Ascending aorta (tissue), 2 donors: ENCODE results near the gene XK. TPM values are rescaled to one million over a fixed set of nuclear protein-coding genes. Genes with fewer than 3 reads are reported as not detected.

Experiments
- DNase-seq, 2 donors: peaks; one replicate each; pipeline ENCODE4 v3.0.0-alpha.2; 2019; ENCODE audit warnings: low spot score in 2 of 2
- H3K27ac ChIP-seq, 2 donors: fragments of 200-600 bp; sonication (generic); one replicate each; pipeline ENCODE4 v1.5.1; 2016 to 2017; ENCODE audit warnings: mild to moderate bottlenecking in 1 of 2
- H3K27me3 ChIP-seq: fragments of 200-600 bp; sonication (generic); one replicate; pipeline ENCODE4 v1.5.1; 2017
- H3K36me3 ChIP-seq, 2 donors: fragments of 200-600 bp; sonication (generic); one replicate each; pipeline ENCODE4 v1.5.1; 2016
- H3K4me1 ChIP-seq, 2 donors: fragments of 200-600 bp; sonication (generic); one replicate each; pipeline ENCODE4 v1.5.1; 2016 to 2017; ENCODE audit warnings: mild to moderate bottlenecking in 1 of 2
- H3K4me3 ChIP-seq, 2 donors: fragments of 200-600 bp; sonication (generic); one replicate each; pipeline ENCODE4 v1.5.1; 2016 to 2017; ENCODE audit warnings: mild to moderate bottlenecking in 1 of 2
- H3K9me3 ChIP-seq, 2 donors: fragments of 200-600 bp; sonication (generic); one replicate each; pipeline ENCODE4 v1.5.1; 2016
- intact Hi-C: fragments of 100-400 bp; cut with DNase I; formaldehyde crosslinking; loops from one replicate; pipeline ENCODE4 v1.15.1; 2023
- total RNA-seq: library from RNA; depleted of rRNA; stranded (reverse); fragments of >200 nt; gene quantifications from one replicate; pipeline ENCODE4 v1.1.0, GENCODE V29; 2016
- TF ChIP-seq, protein P1 (sequence below), 3 experiments: fragments of 200-600 bp in 2 of 3; fragments of 450-650 bp in 1 of 3; sonication (generic) in 2 of 3; IDR thresholded peaks; one replicate each; pipeline ENCODE4 v1.5.1; 2016 to 2019; ENCODE audit warnings: antibody characterized with exemption in 3 of 3, mild to moderate bottlenecking in 1 of 3, moderate library complexity in 1 of 3

Gene XK
- total RNA-seq, 1 donor from 2014 or later: 0.53 TPM

DNA sequence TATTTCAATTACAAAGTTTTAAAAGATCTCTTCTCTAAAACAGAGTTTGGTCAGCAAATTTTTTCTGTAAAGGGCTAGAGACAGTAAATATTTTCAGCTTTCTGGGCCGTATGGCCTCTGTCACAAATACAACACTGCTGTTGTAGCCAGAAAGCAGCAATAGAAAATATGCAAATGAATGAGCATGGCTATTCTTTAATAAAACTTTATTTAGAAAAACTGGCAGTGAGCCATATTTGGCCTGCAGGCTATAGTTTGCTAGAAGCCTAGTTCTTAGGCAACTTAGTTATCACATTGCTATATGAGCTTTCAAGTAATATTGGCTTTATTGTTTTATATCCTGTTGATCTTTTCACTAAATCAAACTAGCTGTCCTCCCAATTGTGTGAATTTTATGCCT is 26.5 kb upstream of the XK start:
- Histone ChIP-seq H3K9me3 (no peaks in the 10 kb centered on the region), H3K36me3 (no peaks in the 10 kb centered on the region), H3K27me3 (no peaks in the 10 kb centered on the region), H3K4me1 (no peaks in the 10 kb centered on the region), H3K4me3 (no peak overlapping the region), H3K27ac (no peak overlapping the region)
- DNase-seq: no peak
- TF ChIP-seq, protein P1, sequence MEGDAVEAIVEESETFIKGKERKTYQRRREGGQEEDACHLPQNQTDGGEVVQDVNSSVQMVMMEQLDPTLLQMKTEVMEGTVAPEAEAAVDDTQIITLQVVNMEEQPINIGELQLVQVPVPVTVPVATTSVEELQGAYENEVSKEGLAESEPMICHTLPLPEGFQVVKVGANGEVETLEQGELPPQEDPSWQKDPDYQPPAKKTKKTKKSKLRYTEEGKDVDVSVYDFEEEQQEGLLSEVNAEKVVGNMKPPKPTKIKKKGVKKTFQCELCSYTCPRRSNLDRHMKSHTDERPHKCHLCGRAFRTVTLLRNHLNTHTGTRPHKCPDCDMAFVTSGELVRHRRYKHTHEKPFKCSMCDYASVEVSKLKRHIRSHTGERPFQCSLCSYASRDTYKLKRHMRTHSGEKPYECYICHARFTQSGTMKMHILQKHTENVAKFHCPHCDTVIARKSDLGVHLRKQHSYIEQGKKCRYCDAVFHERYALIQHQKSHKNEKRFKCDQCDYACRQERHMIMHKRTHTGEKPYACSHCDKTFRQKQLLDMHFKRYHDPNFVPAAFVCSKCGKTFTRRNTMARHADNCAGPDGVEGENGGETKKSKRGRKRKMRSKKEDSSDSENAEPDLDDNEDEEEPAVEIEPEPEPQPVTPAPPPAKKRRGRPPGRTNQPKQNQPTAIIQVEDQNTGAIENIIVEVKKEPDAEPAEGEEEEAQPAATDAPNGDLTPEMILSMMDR (IDR thresholded peaks at IDR 0.05): no peak
- intact Hi-C loops: no loop called here

DNA sequence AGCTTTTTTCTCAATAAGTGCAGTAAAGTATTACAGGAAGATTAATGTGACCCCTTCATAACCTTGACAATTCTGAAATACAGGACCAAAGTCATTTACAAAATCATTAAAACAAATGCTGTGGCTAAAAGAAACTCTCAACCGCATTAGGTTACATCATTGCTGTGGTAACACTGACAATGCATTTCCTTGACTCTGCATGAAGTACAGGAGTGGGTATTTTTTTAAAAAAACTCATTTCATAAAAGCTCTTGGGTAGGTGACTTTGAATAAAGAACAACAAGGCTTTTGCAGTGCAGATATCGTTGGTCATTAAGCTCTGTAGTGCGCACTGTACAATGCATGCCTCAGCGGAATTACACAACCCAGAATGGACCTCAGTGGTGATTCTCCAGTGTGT is 23.4 kb upstream of the XK start:
- Histone ChIP-seq H3K27ac (no peak overlapping the region), H3K4me3 (no peak overlapping the region), H3K9me3 (no peaks in the 10 kb centered on the region), H3K27me3 (no peaks in the 10 kb centered on the region), H3K4me1 (no peaks in the 10 kb centered on the region), H3K36me3 (no peaks in the 10 kb centered on the region)
- TF ChIP-seq, protein P1 (IDR thresholded peaks at IDR 0.05): no peak
- intact Hi-C loops: no loop called here
- DNase-seq: no peak

DNA sequence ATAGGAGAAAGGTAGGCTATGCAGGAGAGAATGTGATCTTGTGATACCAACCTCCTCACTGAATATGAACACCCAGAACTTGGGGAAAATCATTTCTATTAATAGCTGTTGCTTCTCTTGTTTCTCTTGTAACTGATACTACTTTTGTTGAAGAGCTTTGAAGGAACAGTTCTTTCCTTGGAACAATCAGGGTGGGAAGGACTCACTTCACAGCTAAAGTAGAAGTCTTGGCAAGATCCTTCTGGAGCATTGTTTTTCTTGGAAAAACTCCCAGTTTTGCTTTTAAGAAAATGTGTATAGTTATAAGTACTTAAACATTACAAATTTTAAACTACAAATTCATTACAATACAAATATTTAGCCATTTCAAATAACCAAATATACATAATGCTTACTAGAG is 19.1 kb upstream of the XK start:
- Histone ChIP-seq H3K4me3 (no peak overlapping the region), H3K9me3 (no peaks in the 10 kb centered on the region), H3K4me1 (no peaks in the 10 kb centered on the region), H3K36me3 (no peaks in the 10 kb centered on the region), H3K27ac (no peak overlapping the region), H3K27me3 (no peaks in the 10 kb centered on the region)
- TF ChIP-seq, protein P1 (IDR thresholded peaks at IDR 0.05): no peak
- no peak for DNase-seq
- intact Hi-C loops: no loop called here

DNA sequence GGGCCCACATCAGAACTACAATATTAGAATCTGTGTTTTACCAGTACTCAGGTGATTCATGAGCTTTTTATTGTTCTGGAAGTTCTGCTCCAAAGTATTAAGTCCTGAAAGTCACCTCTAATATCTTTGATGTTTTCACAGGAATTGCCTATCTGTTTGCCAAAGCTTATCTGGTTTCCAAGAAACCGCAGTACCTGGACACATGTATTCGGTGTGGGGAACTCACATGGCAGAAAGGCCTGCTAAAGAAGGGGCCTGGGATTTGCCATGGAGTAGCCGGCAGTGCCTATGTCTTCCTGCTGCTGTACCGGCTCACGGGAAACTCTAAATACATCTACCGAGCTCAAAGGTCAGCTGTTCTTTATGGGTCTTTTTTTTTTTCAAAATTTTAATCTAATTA is 18.4 kb upstream of the XK start:
- Histone ChIP-seq H3K9me3 (no peaks in the 10 kb centered on the region), H3K27me3 (no peaks in the 10 kb centered on the region), H3K36me3 (no peaks in the 10 kb centered on the region), H3K4me3 (no peak overlapping the region), H3K27ac (no peak overlapping the region), H3K4me1 (no peaks in the 10 kb centered on the region)
- DNase-seq: no peak
- TF ChIP-seq, protein P1 (IDR thresholded peaks at IDR 0.05): no peak
- intact Hi-C loops: no loop called here

DNA sequence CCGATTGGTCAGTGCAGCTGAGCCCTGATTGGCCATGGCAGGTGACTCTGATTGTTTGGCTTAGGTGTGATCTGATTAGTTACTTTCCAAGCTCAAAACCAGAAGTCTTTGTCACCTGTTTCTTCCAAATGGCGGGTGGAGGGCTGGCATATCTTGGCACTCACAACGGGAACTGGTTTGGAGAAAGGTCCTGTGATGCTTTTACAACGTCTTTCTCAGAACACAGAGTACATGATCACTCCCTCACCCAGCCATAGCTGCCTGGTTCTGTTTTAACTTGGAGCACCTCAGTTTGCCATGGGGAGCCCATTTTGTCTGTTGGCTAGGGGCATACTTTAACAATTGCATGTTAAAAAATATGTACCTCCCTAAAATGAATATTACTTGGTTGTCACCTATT is 13.0 kb upstream of the XK start:
- Histone ChIP-seq H3K27ac (no peak overlapping the region), H3K36me3 (no peaks in the 10 kb centered on the region), H3K27me3 (no peaks in the 10 kb centered on the region), H3K4me1 (no peaks in the 10 kb centered on the region), H3K9me3 (no peaks in the 10 kb centered on the region), H3K4me3 (no peak overlapping the region)
- intact Hi-C loops: no loop called here
- TF ChIP-seq, protein P1 (IDR thresholded peaks at IDR 0.05): no peak
- no peak for DNase-seq

DNA sequence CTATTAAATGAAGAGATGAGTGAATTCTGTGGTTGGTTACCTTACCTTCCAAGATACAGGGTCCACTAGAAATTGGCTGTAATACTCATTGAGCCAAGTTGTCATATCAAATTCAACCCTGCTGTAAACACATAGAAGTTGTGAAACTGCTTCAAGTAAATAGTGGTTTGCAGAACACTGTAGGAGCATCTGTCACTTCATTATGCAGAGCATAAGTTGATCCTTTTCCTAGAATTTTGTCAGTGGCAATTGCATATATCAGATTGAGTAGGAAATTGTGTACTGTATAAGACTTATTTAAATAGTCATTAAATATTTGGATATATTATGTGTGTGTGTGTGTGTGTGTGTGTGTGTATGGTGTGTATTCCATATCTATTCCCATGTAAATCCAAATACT is 8.8 kb upstream of the XK start:
- intact Hi-C loops: no loop called here
- no peak overlapping the region for H3K4me3 ChIP-seq
- no peak overlapping the region for H3K27ac ChIP-seq
- no peak for DNase-seq
- no peaks in the 10 kb centered on the region for H3K27me3 ChIP-seq
- no peaks in the 10 kb centered on the region for H3K36me3 ChIP-seq
- TF ChIP-seq, protein P1 (IDR thresholded peaks at IDR 0.05): no peak
- no peaks in the 10 kb centered on the region for H3K4me1 ChIP-seq
- H3K9me3 ChIP-seq: no peaks in the 10 kb centered on the region
